ENCODE results near the gene KPTN.
A peak's percentile ranks its signal among the peaks of the same experiment; 100 is the strongest.

KPTN gene

GRCh38 chr19:47475465-47475864 is 8.6 kb downstream of the KPTN start:
- Histone ChIP-seq H3K4me1 (ENCODE audit: control insufficient read depth, low read length) (0 out of 2 replicates have a peak, but pooled peaks cover 3% of the 10 kb centered on the region), H3K9me2 (replicated peaks; ENCODE audit: control insufficient read depth, low read length) (no peaks in the 10 kb centered on the region), H3K9me3 (ENCODE audit: control insufficient read depth, insufficient read depth, low read length) (no peaks in the 10 kb centered on the region), H3K27me3 (ENCODE audit: control insufficient read depth, low read length) (peaks cover 12% of the 10 kb centered on the region), H3K4me3 (ENCODE audit: low read length) (no peak overlapping the region), H3K36me3 (ENCODE audit: control insufficient read depth, low read length) (no peaks in the 10 kb centered on the region), H3F3A (ENCODE audit: control insufficient read depth, insufficient read depth) (no peaks in the 10 kb centered on the region), H3K4me2 (ENCODE audit: low read length) (no peak overlapping the region), H3K27ac (ENCODE audit: low read depth, low read length) (no peak overlapping the region), H4K20me1 (ENCODE audit: control insufficient read depth, insufficient read depth, low read depth, low read length) (no peaks in the 10 kb centered on the region), H3K79me2 (ENCODE audit: control insufficient read depth, low read length) (no peaks in the 10 kb centered on the region)
- no peak for TF ChIP-seq EZH2phosphoT487 (IDR thresholded peaks at IDR 0.05; ENCODE audit: borderline replicate concordance, low read length)
- TF ChIP-seq CTCF (IDR thresholded peaks at IDR 0.05; ENCODE audit: low read depth, low read length, poor library complexity, severe bottlenecking) = no peak

DNA sequence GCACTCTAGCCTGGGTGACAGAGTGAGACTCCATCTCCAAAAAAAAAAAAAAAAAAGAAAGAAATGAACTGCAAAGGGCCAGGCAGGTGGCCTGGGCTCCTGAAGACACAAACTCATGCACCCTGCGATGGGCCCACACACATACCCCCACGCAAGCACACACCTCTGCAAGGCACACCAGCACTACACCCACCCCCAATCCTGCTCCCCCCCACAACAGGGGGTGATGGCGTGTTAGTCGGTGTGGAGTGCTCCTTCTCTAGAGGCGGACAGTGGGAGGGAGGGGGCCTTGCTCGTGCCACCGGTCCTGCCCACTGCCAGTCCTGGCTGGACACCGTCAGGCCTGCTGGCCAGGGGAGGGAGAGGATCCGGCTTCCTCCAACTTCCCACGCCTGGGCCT is 10.7 kb downstream of the KPTN start:
- H3K9me3 ChIP-seq (ENCODE audit: control insufficient read depth, insufficient read depth, low read length) = no peaks in the 10 kb centered on the region
- H3K27me3 ChIP-seq (ENCODE audit: control insufficient read depth, low read length) = peaks cover 31% of the 10 kb centered on the region
- H3K9me2 ChIP-seq (replicated peaks; ENCODE audit: control insufficient read depth, low read length) = no peaks in the 10 kb centered on the region
- no peaks in the 10 kb centered on the region for H3F3A ChIP-seq (ENCODE audit: control insufficient read depth, insufficient read depth)
- TF ChIP-seq CTCF (IDR thresholded peaks at IDR 0.05; ENCODE audit: low read depth, low read length, poor library complexity, severe bottlenecking) (no peak), EZH2phosphoT487 (IDR thresholded peaks at IDR 0.05; ENCODE audit: borderline replicate concordance, low read length) (no peak)
- H3K79me2 ChIP-seq (ENCODE audit: control insufficient read depth, low read length) = no peaks in the 10 kb centered on the region
- no peak overlapping the region for H3K4me2 ChIP-seq (ENCODE audit: low read length)
- no peak overlapping the region for H3K4me3 ChIP-seq (ENCODE audit: low read length)
- H3K36me3 ChIP-seq (ENCODE audit: control insufficient read depth, low read length) = no peaks in the 10 kb centered on the region
- no peak overlapping the region for H3K27ac ChIP-seq (ENCODE audit: low read depth, low read length)
- no peaks in the 10 kb centered on the region for H4K20me1 ChIP-seq (ENCODE audit: control insufficient read depth, insufficient read depth, low read depth, low read length)
- 0 out of 2 replicates have a peak, but pooled peaks cover 3% of the 10 kb centered on the region for H3K4me1 ChIP-seq (ENCODE audit: control insufficient read depth, low read length)

- Histone ChIP-seq H3F3A (ENCODE audit: control insufficient read depth, insufficient read depth) (no peaks in the 10 kb centered on the region), H3K79me2 (ENCODE audit: control insufficient read depth, low read length) (no peaks in the 10 kb centered on the region), H3K9me3 (ENCODE audit: control insufficient read depth, insufficient read depth, low read length) (no peaks in the 10 kb centered on the region), H3K4me2 (ENCODE audit: low read length) (peak within 1 kb of the TSS; percentile 17; the same call in 1 of the 2 replicates), H3K4me3 (ENCODE audit: low read length) (no peak within 1 kb of the TSS), H4K20me1 (ENCODE audit: control insufficient read depth, insufficient read depth, low read depth, low read length) (no peaks in the 10 kb centered on the region), H3K27me3 (ENCODE audit: control insufficient read depth, low read length) (peaks cover 34% of the 10 kb centered on the region), H3K27ac (ENCODE audit: low read depth, low read length) (no peak within 1 kb of the TSS), H3K4me1 (ENCODE audit: control insufficient read depth, low read length) (0 out of 2 replicates have a peak, but pooled peaks cover 3% of the 10 kb centered on the region), H3K9me2 (replicated peaks; ENCODE audit: control insufficient read depth, low read length) (no peaks in the 10 kb centered on the region), H3K36me3 (ENCODE audit: control insufficient read depth, low read length) (no peaks in the 10 kb centered on the region)
- TF ChIP-seq CTCF (IDR thresholded peaks at IDR 0.05; ENCODE audit: low read depth, low read length, poor library complexity, severe bottlenecking) (no peak), EZH2phosphoT487 (IDR thresholded peaks at IDR 0.05; ENCODE audit: borderline replicate concordance, low read length) (no peak)
Measured at GRCh38 chr19:47471733-47472457, 12.1 kb downstream of the KPTN start, which contains the start of gene SLC8A2. TSS of gene SLC8A2 (minus strand) at chr19:47471893. CDS start at chr19:47466403, 5,490 bp downstream.

Data from DOHH2 (cell line).